HG03558 (cell line): ENCODE data around the gene PAX7.

Experiments used
- ATAC-seq: cut with Tn5 transposase; IDR thresholded peaks from one replicate; pipeline ENCODE4 v1.9.1; 2021; ENCODE audit warnings: moderate number of reproducible peaks; ENCODE audit not compliant: unreplicated experiment; ENCODE audit errors: extremely low read depth

Gene PAX7

DNA sequence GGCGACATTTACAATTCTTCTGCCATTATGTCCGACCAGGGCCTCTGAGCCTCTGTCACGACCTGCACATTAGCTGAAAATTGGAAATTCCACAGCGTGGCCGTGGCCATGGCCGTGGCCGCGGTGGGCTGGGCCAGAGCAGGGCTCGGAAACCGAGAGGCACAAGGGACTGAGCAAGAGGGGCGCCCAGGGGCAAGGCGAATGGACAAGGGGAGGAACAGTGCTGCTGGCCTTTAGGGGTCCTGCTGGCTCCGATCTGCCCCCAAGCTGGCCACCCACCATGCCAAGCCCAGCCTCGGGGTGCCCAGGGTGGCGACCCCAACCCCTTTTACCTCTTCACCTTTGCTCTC lies 153.8 kb downstream of the PAX7 start:
- no peak for ATAC-seq

DNA sequence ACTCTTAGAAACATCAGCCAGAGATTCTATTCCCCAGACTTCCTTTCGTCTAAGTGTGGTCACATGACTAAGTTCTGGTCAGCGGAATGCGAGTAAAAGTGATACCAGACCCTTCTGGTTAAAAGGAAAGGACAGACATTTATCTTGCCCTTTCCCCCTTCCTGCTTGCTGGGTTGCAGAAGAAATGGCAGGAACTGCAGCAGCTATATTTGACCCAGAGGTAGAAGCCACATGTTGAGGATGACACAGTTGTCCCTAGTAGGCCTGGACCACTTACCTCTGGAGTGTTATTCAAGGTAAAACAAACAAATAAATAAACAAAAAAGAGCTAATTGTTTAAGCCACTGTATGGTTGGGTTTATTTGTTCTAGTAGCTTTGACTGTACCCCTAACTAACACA lies 155.5 kb downstream of the PAX7 start:
- no peak for ATAC-seq

DNA sequence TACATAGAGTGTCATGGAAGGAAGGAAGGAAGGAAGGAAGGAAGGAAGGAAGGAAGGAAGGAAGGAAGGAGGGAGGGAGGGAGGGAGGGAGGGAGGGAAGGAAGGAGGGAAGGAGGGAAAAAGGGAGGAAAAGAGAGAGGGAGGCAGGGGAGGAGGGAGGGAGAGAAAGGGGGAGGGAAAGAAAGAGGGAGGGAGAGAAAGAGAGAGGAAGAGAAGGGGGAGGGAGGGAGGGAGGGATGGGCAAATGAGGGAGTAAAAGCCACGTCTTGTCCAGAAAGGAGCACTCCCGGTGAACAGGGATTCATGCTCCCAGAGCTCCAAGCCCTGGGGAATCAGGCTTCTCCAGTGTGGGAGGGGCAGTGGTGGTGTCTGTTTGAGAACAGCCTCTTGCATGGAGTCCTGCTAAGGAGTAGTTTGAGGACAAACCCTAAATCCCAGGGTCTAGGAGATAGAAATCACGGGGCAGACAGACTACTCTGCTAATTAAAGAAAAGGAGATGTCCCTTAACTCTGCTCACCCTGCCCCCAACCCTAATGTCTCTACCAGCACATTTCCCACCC lies 157.3 kb downstream of the PAX7 start:
- no peak for ATAC-seq

DNA sequence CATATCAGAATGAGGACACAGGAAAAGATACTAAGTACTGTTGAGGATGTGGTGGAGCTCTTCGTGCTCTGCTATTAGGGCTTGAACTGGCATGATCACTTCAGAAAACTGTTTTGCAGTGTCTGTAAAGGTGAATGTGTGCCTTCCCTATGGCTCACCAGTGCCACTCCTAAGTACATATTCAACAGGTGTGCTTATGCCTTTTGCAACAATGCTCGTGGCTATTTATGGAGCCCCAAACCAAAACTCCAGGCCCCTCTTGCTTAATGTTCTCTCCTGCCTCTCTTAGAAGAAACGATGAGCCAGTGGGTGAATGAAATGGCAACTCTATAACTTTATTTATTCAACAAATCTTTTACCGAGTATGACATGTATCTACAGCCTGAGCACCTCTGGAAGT lies 158.6 kb downstream of the PAX7 start:
- ATAC-seq = no peak

DNA sequence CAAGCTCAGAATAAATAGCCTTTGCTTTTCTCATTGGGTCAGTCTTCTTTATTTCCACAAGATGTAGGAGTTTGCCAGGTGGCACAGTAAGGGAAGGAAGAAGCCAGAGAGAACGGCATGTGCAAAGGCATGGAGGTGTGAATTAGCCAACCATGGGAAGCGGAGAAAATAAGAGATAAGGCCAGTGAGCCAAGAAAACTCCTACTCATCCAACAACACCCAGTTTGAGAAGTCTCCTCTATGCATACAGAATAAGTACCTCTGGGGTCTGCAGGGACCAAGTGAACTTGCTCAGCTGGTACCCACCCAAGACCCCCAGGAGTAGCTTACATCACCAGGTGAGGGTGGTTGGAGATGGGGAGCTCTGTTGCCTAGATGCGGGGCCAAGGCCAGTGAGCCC lies 162.1 kb downstream of the PAX7 start:
- no peak for ATAC-seq

DNA sequence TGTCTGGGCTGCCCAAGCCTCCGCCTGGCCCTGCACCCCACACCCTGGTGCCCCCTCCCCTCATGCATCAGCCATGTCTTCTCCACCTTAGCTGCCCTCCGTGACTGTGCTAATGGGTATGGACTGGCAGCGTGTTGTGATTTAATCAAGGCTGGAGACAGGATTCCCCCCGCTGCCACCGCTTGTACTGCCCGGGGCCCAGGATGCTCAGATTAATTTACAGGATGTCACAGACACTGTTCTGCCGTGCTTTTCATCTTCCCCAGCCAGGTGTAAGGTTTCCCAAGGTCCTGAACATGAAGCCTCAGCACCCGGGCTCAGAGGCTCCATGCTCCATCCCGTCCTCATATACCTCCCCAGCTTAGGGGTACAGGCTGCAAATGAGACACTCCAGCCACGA lies 162.5 kb downstream of the PAX7 start:
- ATAC-seq = no peak

DNA sequence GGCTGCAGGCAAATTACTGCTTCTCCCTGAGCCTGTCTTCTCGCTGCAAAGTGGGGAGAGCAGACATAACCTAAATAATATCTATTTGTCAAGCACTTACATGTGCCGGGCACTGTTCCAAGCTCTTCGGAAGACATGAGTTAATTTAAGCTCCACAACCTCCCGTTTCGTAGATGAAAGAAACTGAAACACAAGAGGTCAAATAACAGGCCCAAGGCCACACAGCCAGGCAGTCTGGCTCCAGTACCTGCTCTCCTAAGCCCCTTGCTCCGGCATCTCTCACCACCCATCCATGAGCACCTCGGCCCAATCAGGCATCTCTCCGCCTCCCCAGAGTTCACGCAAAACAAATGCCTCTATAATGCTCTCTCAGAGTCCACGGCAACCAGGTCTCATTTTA lies 163.4 kb downstream of the PAX7 start:
- no peak for ATAC-seq

DNA sequence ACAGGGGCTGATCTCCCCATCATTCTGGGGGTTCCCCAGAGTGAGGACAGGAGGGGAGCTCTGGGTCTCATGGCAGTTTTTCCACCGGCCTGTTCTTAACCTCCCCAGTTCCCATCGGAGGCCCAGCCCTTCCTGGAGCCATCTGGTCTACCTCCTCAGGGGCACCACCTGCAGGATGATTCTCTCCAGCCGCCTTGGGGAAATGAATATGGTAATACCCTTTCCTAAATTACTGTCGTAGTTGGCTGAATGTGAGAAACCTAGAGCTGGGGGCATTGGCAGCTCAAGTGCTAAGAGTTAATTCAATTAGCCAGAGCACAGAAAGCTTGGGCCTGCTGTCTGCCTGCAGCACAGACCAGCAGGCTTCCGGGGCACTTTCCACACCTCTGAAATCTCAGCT lies 163.9 kb downstream of the PAX7 start:
- no peak for ATAC-seq

DNA sequence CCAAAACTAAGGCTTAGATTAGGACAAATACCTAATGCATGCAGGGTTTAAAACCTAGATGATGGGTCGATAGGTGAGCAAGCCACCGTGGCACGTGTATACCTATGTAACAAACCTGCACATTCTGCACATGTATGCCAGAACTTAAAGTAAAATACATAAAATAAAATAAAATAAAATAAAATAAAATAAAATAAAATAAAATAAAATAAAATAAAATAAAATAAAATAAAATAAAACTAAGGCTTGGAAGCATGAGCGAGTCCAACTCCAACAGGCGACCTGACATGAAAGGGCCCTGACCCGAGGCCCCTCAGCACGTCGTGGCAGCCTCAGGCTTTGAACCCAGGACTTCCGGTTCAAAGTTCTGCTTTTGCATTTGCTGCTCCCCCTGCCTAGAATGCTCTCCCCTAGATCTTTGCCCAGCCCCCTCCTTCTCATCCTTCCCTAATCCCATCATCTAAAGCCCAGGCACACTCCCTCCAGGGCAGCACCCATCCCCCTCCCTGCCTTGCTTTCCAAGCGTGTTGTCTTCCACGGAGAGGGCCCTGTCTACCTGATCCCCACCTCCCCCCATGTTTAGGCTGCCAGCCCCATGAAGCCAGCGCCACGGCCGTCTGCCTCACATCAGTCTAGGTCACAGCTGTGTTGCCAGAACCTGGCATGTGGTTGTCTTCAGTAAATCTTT lies 164.5 kb downstream of the PAX7 start:
- no peak for ATAC-seq

DNA sequence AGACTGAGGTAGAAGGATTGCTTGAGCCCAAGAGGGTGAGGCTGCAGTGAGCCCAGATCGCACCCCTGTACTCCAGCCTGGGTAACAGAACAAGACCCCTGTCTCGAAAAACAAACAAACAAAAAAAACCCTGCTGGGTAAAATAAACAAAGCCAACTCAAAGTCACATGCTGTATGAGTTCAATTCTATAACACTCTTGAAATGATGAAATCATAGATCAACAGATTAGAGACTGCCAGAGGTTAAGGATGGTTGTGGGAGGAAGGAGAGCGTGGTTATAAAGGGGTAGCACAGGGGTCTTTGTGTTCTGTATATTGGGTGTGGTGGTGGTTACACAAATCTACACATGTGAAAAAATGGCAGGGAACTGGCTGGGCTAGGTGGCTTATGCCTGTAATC lies 166.3 kb downstream of the PAX7 start:
- ATAC-seq = no peak
